Activated CD4-positive, CD25-positive, alpha-beta regulatory T cell (primary cell): Measurements from ENCODE around the gene TBR1.

Experiments
- DNase-seq, 4 experiments: peaks; one replicate each; lab custom pipeline; 2025; lab: John Stamatoyannopoulos, UW

TBR1 gene

GRCh38 chr2:161427664-161428587 is 11.8 kb downstream of the TBR1 start:
- no peak for DNase-seq

- DNase-seq: no peak
These were observed 14.3 kb downstream of the TBR1 start for GRCh38 chr2:161430386-161430785.

- no peak for DNase-seq
These were observed 16.0 kb downstream of the TBR1 start for GRCh38 chr2:161432107-161432506.

- DNase-seq: no peak
These were observed 18.0 kb downstream of the TBR1 start for GRCh38 chr2:161434118-161434517.

- no peak for DNase-seq
These were observed 20.3 kb downstream of the TBR1 start for GRCh38 chr2:161436411-161436810.

GRCh38 chr2:161438598-161438997 is 22.5 kb downstream of the TBR1 start:
- DNase-seq: no peak

GRCh38 chr2:161445097-161445496 is 29.0 kb downstream of the TBR1 start:
- DNase-seq: no peak

- DNase-seq: no peak
These were observed 32.3 kb downstream of the TBR1 start for GRCh38 chr2:161448431-161448830.

GRCh38 chr2:161471631-161472030 is 55.5 kb downstream of the TBR1 start:
- no peak for DNase-seq

- no peak for DNase-seq
These were observed 58.8 kb downstream of the TBR1 start for GRCh38 chr2:161474920-161475319.
